Measurements from ENCODE around the gene ADAM17. TPM values are rescaled to one million over a fixed set of nuclear protein-coding genes. Genes with fewer than 3 reads are reported as not detected.

ADAM17 gene
- total RNA-seq, 4 donors from 2014 or later: 30.6 to 50.9 (median 42.6) TPM

DNA sequence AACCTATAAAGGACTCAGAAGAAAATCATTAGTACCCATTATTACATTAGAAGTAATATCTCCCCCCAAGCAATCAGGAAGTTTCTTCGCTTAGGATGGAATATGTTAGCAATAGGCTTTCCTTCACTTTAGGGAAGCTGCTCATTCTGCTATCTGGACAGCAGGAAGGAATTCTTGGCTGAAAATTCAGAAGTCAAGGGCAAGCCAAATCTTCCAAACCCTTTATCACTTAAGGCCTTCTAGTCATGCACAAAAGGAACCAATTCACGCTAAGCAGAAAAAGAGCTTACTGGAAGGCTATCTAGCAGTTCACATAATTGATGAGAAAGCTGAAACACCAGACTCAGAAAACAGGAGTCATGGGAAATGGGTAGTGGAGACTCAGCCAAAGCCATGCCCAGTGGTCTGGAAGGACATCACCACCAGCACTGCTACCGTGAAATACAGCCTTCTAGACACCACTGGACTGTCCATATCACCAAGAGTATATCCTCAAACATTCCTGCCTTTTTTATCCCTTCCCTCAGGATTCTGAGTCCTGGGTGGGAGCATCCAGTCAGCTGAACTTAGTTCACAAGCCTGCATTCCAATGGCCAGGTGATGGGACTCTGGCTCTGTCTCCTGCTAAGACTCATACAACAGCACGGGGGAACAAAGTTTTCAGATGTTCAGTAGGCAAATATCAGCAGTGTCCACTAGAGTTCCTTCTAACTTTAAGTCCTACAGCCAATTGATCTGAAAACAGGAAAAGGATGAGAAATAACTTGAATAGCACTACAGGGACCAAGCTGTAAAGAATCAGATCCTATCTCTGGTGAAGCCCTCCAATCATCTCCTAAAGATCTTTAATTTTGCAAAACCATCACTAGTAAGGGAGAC, 14.8 kb upstream of the ADAM17 start:
- Histone ChIP-seq H3K4me1 (peaks cover 0 to 7% (median 6%) of the 10 kb centered on the region in 4 donors), H3K4me3 (no peak overlapping the region), H3K27me3 (no peaks in the 10 kb centered on the region), H3K27ac (no peak overlapping the region), H3K9me3 (no peaks in the 10 kb centered on the region), H3K36me3 (no peaks in the 10 kb centered on the region)
- no peak for DNase-seq (ENCODE audit: low spot score in 2 of 2)
- 68 to 74% methylated on average over 4 of the region's 4 CpGs for WGBS, 2 donors
- TF ChIP-seq POLR2A (IDR thresholded peaks at IDR 0.05) (no peak), EP300 (IDR thresholded peaks at IDR 0.05) (no peak)
- TF ChIP-seq, protein P1, sequence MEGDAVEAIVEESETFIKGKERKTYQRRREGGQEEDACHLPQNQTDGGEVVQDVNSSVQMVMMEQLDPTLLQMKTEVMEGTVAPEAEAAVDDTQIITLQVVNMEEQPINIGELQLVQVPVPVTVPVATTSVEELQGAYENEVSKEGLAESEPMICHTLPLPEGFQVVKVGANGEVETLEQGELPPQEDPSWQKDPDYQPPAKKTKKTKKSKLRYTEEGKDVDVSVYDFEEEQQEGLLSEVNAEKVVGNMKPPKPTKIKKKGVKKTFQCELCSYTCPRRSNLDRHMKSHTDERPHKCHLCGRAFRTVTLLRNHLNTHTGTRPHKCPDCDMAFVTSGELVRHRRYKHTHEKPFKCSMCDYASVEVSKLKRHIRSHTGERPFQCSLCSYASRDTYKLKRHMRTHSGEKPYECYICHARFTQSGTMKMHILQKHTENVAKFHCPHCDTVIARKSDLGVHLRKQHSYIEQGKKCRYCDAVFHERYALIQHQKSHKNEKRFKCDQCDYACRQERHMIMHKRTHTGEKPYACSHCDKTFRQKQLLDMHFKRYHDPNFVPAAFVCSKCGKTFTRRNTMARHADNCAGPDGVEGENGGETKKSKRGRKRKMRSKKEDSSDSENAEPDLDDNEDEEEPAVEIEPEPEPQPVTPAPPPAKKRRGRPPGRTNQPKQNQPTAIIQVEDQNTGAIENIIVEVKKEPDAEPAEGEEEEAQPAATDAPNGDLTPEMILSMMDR (IDR thresholded peaks at IDR 0.05): no peak

DNA sequence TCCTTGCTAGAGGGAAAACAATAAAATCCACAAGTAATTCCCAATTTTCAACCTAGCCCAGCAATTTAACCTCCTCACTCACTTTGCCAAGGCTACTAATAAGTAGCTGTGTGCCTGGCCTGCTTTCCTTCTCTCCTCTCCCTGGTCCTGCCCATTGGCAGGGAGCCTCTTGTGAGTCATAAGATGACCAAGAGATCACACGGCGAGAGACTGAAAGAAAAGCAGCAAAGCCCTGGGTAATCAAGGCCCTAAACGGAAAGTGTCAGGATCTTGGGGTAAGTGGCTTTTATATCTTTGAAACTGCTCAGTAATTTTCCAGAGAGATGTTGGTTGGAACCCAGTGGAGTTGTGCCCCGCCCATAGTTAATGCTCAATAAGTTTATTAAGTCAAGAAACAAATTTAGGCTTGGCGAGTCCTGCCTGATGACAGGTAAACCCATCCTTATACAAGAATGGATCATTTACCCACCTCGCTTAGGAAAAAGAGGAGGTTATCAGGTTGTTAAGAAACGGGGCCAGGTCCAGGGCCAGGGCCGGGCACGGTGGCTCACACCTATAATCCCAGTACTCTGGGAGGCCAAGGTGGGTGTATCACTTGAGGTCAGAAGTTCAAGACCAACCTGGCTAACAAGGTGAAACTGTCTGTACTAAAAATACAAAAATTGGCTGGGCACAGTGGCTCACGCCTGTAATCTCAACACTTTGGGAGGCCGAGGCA, 10.0 kb upstream of the ADAM17 start:
- peak overlapping the region; percentile 52 to 96 (median 74) for H3K27ac ChIP-seq
- H3K4me3 ChIP-seq: no peak overlapping the region
- WGBS, 2 donors: 69 to 72% methylated on average over 11 of the region's 11 CpGs
- TF ChIP-seq EP300 (IDR thresholded peaks at IDR 0.05): peak; percentile 24 to 85
- TF ChIP-seq, protein P1 (IDR thresholded peaks at IDR 0.05): no peak
- no peak for TF ChIP-seq POLR2A (IDR thresholded peaks at IDR 0.05)
- no peaks in the 10 kb centered on the region for H3K27me3 ChIP-seq
- no peaks in the 10 kb centered on the region for H3K9me3 ChIP-seq
- no peaks in the 10 kb centered on the region for H3K36me3 ChIP-seq
- peaks cover 0 to 14% (median 10%) of the 10 kb centered on the region in 4 donors for H3K4me1 ChIP-seq
- DNase-seq (ENCODE audit: low spot score in 2 of 2): peak; percentile 79 to 93

DNA sequence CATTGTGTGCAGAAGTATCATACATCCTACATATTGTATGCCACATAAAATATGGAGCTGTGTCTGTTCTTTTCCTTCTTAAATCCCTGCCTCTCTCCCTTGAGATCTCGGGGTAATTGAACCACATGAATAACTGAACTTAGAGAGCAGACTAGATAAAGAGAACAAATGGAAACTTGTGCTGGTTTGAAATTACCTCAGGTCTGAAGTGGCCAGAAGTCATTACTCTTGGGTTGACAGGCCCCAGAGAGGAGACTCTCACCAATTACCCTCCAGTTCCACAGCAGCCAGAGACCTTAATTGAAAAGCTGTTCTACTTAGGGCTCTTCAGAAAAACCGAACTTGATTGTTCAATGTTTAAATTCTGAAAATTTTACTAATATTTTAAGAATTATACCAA, 5.0 kb upstream of the ADAM17 start:
- Histone ChIP-seq H3K27ac (no peak overlapping the region), H3K36me3 (peaks cover 0 to 3% (median 0%) of the 10 kb centered on the region in 3 donors), H3K9me3 (no peaks in the 10 kb centered on the region), H3K4me3 (no peak overlapping the region), H3K27me3 (no peaks in the 10 kb centered on the region), H3K4me1 (peaks cover 0 to 31% (median 10%) of the 10 kb centered on the region in 4 donors)
- no peak for DNase-seq (ENCODE audit: low spot score in 2 of 2)
- WGBS, 2 donors: 57 to 68% methylated on average over 2 of the region's 2 CpGs
- no peak for TF ChIP-seq POLR2A (IDR thresholded peaks at IDR 0.05)
- no peak for TF ChIP-seq EP300 (IDR thresholded peaks at IDR 0.05)

GRCh38 chr2:9558948-9559381, 3.3 kb upstream of the ADAM17 start:
- no peaks in the 10 kb centered on the region for H3K27me3 ChIP-seq
- H3K36me3 ChIP-seq: peaks cover 0 to 3% (median 0%) of the 10 kb centered on the region in 3 donors
- peak overlapping the region in 1 of 4 donors; percentile 41 for H3K27ac ChIP-seq
- DNase-seq (ENCODE audit: low spot score in 2 of 2): no peak
- no peak for TF ChIP-seq POLR2A (IDR thresholded peaks at IDR 0.05)
- TF ChIP-seq, protein P1 (IDR thresholded peaks at IDR 0.05): no peak
- TF ChIP-seq EP300 (IDR thresholded peaks at IDR 0.05): no peak
- H3K4me1 ChIP-seq: peaks cover 0 to 31% (median 10%) of the 10 kb centered on the region in 4 donors
- H3K9me3 ChIP-seq: no peaks in the 10 kb centered on the region
- WGBS, 2 donors: 67 to 100% methylated on average over 1 of the region's 1 CpG
- no peak overlapping the region for H3K4me3 ChIP-seq

- Histone ChIP-seq H3K27ac (peak overlapping the region; percentile 93 to 99 (median 96)), H3K36me3 (peaks cover 0 to 3% (median 0%) of the 10 kb centered on the region in 3 donors), H3K4me1 (peaks cover 3 to 58% (median 34%) of the 10 kb centered on the region in 4 donors), H3K9me3 (no peaks in the 10 kb centered on the region), H3K4me3 (peak overlapping the region; percentile 70 to 97 (median 79)), H3K27me3 (no peaks in the 10 kb centered on the region)
- WGBS, 2 donors: 0 to 1% methylated on average over 6 to 28 of the region's 32 CpGs
- DNase-seq (ENCODE audit: low spot score in 2 of 2): no peak
- no peak for TF ChIP-seq POLR2A (IDR thresholded peaks at IDR 0.05)
- TF ChIP-seq, protein P1 (IDR thresholded peaks at IDR 0.05): no peak
- no peak for TF ChIP-seq EP300 (IDR thresholded peaks at IDR 0.05)
Measured at GRCh38 chr2:9556121-9556743, 602 bp upstream of the ADAM17 start.
